HFFc6 (cell line): ENCODE results near the gene NAP1L5. TPM values are rescaled to one million over a fixed set of nuclear protein-coding genes. Genes with fewer than 3 reads are reported as not detected.
A peak's percentile ranks its signal among the peaks of the same experiment; 100 is the strongest.

Experiments used
- DNase-seq: peaks from one replicate; pipeline ENCODE4 v3.0.0-alpha.2; 2018
- H3K27ac Mint-ChIP-seq: 2 replicates; pipeline ENCODE4 v1.8.0; 2020; ENCODE audit warnings: mild to moderate bottlenecking, mixed read lengths
- H3K27me3 Mint-ChIP-seq: 2 replicates; pipeline ENCODE4 v1.8.0; 2021; ENCODE audit warnings: mild to moderate bottlenecking, moderate library complexity, mixed read lengths; ENCODE audit not compliant: insufficient read depth
- H3K36me3 Mint-ChIP-seq: 2 replicates; pipeline ENCODE4 v1.8.0; 2021; ENCODE audit warnings: low read depth, mixed read lengths
- H3K4me1 Mint-ChIP-seq: 2 replicates; pipeline ENCODE4 v1.8.0; 2020; ENCODE audit warnings: low read depth, mixed read lengths
- H3K4me3 Mint-ChIP-seq: 2 replicates; pipeline ENCODE4 v1.8.0; 2020; ENCODE audit warnings: mild to moderate bottlenecking, moderate library complexity, mixed read lengths
- H3K9me3 Mint-ChIP-seq: 2 replicates; pipeline ENCODE4 v1.8.0; 2020; ENCODE audit warnings: mild to moderate bottlenecking, mixed read lengths
- CTCF ChIP-seq: fragments of 200-600 bp; sonication (generic); IDR thresholded peaks from 2 replicates; pipeline ENCODE4 v1.5.0; 2021; ENCODE audit warnings: antibody characterized with exemption, mild to moderate bottlenecking
- total RNA-seq, 6 experiments: library from RNA; stranded (reverse); fragmentation: NEBNext Ultra II Directional; extraction: Animal tissue kit (Norgen Biotek cat#: 25700); gene quantifications; 2 replicates in 1 of 6; 3 replicates in 5 of 6; pipeline ENCODE4 v1.2.3, GENCODE V29; 2021

NAP1L5 gene
- total RNA-seq, 6 experiments from 2014 or later, result 14.6 to 20.0 (median 18.3) TPM

- H3K36me3 Mint-ChIP-seq, result peaks cover 21% of the 10 kb centered on the region; the same call in 1 of the 2 replicates
- H3K27me3 Mint-ChIP-seq, result no peaks in the 10 kb centered on the region
- H3K4me1 Mint-ChIP-seq, result peaks cover 18% of the 10 kb centered on the region
- no peak for TF ChIP-seq CTCF
- H3K27ac Mint-ChIP-seq, result peak overlapping the region; percentile 41; the same call in 1 of the 2 replicates
- DNase-seq, result peak; percentile 35
- no peaks in the 10 kb centered on the region for H3K9me3 Mint-ChIP-seq
- H3K4me3 Mint-ChIP-seq, result no peak overlapping the region
Observed at GRCh38 chr4:88690355-88690754, 7.3 kb downstream of the NAP1L5 start.

DNA sequence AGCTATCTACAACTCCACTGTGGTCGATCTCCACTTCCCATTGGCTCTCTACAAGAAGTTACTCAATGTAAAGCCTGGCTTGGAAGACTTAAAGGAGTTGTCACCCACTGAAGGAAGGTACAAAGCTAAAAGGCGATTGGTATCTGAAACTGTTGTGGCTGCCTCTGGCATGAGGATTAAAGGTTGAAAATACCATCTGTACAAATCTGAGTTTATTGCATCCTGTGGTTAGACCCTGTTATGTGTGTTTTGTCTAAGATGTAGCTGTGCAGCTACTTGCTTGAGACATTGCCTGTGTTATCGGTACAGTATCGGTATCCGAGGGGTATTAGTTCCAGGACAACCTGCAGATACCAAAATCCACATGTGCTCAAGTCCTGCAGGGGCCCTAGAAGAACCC, 16.4 kb downstream of the NAP1L5 start:
- H3K4me3 Mint-ChIP-seq, result no peak overlapping the region
- H3K27me3 Mint-ChIP-seq, result no peaks in the 10 kb centered on the region; the same call in 1 of the 2 replicates
- no peak for DNase-seq
- no peak for TF ChIP-seq CTCF
- H3K9me3 Mint-ChIP-seq, result no peaks in the 10 kb centered on the region
- H3K36me3 Mint-ChIP-seq, result peaks cover 30% of the 10 kb centered on the region
- H3K4me1 Mint-ChIP-seq, result peaks cover 15% of the 10 kb centered on the region
- H3K27ac Mint-ChIP-seq, result no peak overlapping the region

DNA sequence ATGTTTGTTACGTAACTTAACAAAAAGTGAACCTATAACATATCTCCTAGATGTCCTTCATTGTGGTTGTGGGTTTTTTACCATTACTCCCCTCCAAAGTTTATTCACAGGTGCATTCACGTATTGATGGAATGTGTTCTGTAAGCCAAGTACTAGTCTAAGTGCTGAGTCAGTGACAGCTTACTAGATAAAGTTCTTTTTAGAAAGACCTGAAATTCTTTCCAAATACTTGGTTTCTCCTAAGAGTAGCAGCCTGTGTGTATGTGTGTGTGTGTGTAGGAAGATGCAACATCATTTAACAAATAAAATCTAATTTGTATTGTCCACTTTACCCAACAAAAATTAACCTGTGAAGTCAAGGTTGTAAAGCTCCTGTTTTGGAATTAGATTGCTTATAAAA, 22.1 kb downstream of the NAP1L5 start:
- H3K27me3 Mint-ChIP-seq, result no peaks in the 10 kb centered on the region
- DNase-seq, result no peak
- peaks cover 45% of the 10 kb centered on the region for H3K4me1 Mint-ChIP-seq
- no peak overlapping the region for H3K4me3 Mint-ChIP-seq
- TF ChIP-seq CTCF, result no peak
- H3K9me3 Mint-ChIP-seq, result no peaks in the 10 kb centered on the region
- H3K27ac Mint-ChIP-seq, result no peak overlapping the region
- peaks cover 14% of the 10 kb centered on the region for H3K36me3 Mint-ChIP-seq

DNA sequence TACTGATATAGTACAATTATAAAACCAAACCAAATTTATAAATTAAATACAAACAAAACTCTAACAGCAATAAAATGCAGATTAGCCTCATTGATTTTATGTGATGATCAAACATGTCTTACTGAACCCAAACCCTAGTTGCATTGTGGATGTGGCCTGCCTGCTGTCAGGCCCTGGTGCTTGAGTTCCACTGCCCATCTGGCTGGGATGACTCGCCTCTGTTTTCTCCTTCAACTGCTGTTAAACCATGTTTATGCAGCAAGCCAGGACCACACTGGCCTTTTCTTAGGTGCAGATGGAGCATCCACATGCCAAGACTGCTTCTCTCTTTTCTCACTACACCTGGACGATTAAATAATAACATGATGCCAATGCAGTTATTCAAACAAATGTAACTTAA, 22.6 kb downstream of the NAP1L5 start:
- DNase-seq, result no peak
- no peak for TF ChIP-seq CTCF
- peak overlapping the region; percentile 42; the same call in 1 of the 2 replicates for H3K27ac Mint-ChIP-seq
- H3K4me1 Mint-ChIP-seq, result peaks cover 42% of the 10 kb centered on the region
- no peaks in the 10 kb centered on the region for H3K27me3 Mint-ChIP-seq
- no peaks in the 10 kb centered on the region for H3K9me3 Mint-ChIP-seq
- no peak overlapping the region for H3K4me3 Mint-ChIP-seq
- peaks cover 11% of the 10 kb centered on the region for H3K36me3 Mint-ChIP-seq

- peaks cover 37% of the 10 kb centered on the region for H3K4me1 Mint-ChIP-seq
- H3K27me3 Mint-ChIP-seq, result no peaks in the 10 kb centered on the region
- no peak overlapping the region for H3K4me3 Mint-ChIP-seq
- H3K27ac Mint-ChIP-seq, result peak overlapping the region; percentile 40
- peak; percentile 28 for DNase-seq
- no peaks in the 10 kb centered on the region for H3K9me3 Mint-ChIP-seq
- H3K36me3 Mint-ChIP-seq, result peaks cover 7% of the 10 kb centered on the region
- no peak for TF ChIP-seq CTCF
Observed at GRCh38 chr4:88674565-88674964, 23.1 kb downstream of the NAP1L5 start.

GRCh38 chr4:88673886-88674285, 23.7 kb downstream of the NAP1L5 start:
- H3K36me3 Mint-ChIP-seq, result peaks cover 2% of the 10 kb centered on the region; the same call in 1 of the 2 replicates
- no peak for TF ChIP-seq CTCF

More at GRCh38 chr4:88673886-88674285, 23.7 kb downstream of the NAP1L5 start:
- Mint-ChIP-seq H3K4me1 (peaks cover 37% of the 10 kb centered on the region), H3K27me3 (no peaks in the 10 kb centered on the region), H3K27ac (peak overlapping the region; percentile 40; the same call in 1 of the 2 replicates), H3K9me3 (no peaks in the 10 kb centered on the region), H3K4me3 (no peak overlapping the region)
- DNase-seq, result no peak
